Bronchial epithelial cell (primary cell): ENCODE results near the gene PRKCE. TPM values are rescaled to one million over a fixed set of nuclear protein-coding genes. Genes with fewer than 3 reads are reported as not detected.

ENCODE experiments used
- DNase-seq: peaks from one replicate; pipeline ENCODE4 v3.0.0-alpha.2; 2010; ENCODE audit warnings: low read depth
- FAIRE-seq: peaks from 2 replicates; lab custom pipeline; 2011; peaks lifted over from hg19 to GRCh38; lab: Jason Lieb, UNC
- H3K27me3 ChIP-seq: 2 replicates; pipeline ENCODE4 v1.5.1; 2011; ENCODE audit warnings: low read length; ENCODE audit not compliant: control insufficient read depth, insufficient read depth
- H3K36me3 ChIP-seq: 2 replicates; pipeline ENCODE4 v1.5.1; 2011; ENCODE audit warnings: low read length; ENCODE audit not compliant: control insufficient read depth, insufficient read depth
- H3K4me3 ChIP-seq: 2 replicates; pipeline ENCODE4 v1.5.1; 2011; ENCODE audit warnings: mild to moderate bottlenecking, low read depth, low read length, control low read depth
- total RNA-seq: library from RNA; depleted of rRNA; stranded (reverse); fragments of >200 nt; gene quantifications from 2 replicates; pipeline ENCODE4 v1.2.1, GENCODE V29; 2014
- TF ChIP-seq, protein P1 (sequence below): IDR thresholded peaks from 2 replicates; pipeline ENCODE4 v1.5.1; 2011; ENCODE audit warnings: mild to moderate bottlenecking, moderate library complexity, low read length, control low read depth, inconsistent platforms; ENCODE audit not compliant: insufficient read depth, severe bottlenecking

The PRKCE gene
- total RNA-seq, 1 donor from 2014 or later: 6.3 TPM

DNA sequence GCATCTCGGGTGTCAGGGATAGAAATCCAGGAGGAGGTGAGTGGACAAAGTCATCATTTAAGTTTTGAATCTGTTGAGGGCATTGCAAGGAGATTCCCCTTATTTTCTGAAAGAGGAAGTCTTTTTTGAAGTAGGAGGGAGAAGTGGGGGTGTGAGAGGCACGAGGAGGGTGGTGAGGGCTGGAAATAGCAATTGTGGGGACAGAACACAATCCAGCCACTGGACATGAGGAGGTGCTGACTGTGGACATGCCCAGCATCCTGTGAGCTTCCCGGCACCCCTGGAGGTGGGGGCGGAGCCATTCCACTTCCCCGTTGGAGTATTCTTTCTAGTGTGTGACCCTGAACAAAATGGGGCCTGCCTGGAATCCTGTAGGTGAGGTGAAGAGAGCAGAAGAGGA lies 335.0 kb downstream of the PRKCE start:
- FAIRE-seq (no peak), DNase-seq (no peak)

DNA sequence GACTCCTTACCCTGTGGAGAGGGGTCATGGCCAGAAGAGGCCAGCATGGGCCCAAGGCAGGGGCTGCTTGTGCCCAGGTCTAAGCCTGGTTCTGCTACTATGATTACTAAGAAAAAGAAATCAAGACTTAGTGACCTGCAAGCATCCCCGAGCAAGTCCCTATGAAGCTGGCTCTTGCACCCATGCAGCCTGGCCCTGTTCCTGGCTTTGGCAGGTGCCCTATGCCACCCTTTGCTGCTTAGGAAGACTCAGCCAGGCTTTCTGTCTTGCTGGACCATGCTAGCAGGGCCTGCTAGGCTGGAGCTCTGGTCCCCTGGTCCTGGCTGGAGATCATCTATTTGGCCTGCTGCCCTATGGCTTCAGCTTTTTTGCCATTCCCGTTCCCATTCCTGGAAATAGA lies 336.4 kb downstream of the PRKCE start:
- no peak overlapping the region for H3K4me3 ChIP-seq
- TF ChIP-seq, protein P1, sequence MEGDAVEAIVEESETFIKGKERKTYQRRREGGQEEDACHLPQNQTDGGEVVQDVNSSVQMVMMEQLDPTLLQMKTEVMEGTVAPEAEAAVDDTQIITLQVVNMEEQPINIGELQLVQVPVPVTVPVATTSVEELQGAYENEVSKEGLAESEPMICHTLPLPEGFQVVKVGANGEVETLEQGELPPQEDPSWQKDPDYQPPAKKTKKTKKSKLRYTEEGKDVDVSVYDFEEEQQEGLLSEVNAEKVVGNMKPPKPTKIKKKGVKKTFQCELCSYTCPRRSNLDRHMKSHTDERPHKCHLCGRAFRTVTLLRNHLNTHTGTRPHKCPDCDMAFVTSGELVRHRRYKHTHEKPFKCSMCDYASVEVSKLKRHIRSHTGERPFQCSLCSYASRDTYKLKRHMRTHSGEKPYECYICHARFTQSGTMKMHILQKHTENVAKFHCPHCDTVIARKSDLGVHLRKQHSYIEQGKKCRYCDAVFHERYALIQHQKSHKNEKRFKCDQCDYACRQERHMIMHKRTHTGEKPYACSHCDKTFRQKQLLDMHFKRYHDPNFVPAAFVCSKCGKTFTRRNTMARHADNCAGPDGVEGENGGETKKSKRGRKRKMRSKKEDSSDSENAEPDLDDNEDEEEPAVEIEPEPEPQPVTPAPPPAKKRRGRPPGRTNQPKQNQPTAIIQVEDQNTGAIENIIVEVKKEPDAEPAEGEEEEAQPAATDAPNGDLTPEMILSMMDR: no peak
- peaks cover 1% of the 10 kb centered on the region for H3K36me3 ChIP-seq
- DNase-seq (no peak), FAIRE-seq (no peak)
- no peaks in the 10 kb centered on the region for H3K27me3 ChIP-seq

More for the DNA sequence above, 335.0 kb downstream of the PRKCE start:
- Histone ChIP-seq H3K4me3 (no peak overlapping the region), H3K36me3 (peaks cover 1% of the 10 kb centered on the region), H3K27me3 (no peaks in the 10 kb centered on the region)
- TF ChIP-seq, protein P1: no peak

DNA sequence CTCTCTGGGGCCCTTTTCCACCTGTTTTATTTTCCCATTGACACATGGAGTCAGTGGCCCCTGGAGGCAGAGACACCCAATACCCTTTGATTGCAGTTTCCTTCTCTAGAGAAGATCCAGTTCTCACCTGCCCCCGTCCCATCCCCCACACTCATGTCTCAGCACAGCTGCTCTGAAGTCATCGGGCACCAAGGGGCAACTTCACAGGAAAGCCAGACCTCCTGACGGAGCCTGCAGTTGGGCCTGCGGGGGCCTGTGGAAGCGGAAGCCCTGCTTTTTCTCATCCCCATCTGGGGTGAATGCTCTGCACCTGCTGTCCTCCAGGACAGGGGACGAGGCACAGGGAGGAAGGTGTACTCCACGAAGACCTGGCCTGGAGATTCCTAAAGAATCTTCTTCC lies 337.4 kb downstream of the PRKCE start:
- DNase-seq (no peak), FAIRE-seq (no peak)
- Histone ChIP-seq H3K27me3 (no peaks in the 10 kb centered on the region), H3K4me3 (no peak overlapping the region), H3K36me3 (peaks cover 1% of the 10 kb centered on the region)
- TF ChIP-seq, protein P1: no peak

DNA sequence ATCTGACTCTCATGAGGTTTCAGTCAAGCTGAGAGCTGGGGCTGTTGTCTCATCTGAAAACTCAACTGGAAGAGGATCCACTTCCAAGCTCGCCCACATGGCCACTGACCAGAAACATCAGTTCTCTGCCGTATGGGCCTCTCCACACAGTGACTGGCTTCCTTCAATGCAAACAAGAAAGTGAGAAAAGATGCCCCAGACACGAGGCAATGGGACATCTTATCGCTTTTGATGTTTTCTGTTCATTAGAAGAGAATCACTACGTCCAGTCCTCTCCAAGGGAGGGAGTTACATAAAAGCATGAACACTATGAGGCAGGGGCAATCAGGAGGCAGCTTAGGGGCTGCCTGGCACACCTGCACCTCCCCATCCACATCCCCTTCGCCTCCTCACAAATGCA lies 338.7 kb downstream of the PRKCE start:
- no peak for FAIRE-seq
- Histone ChIP-seq H3K36me3 (peaks cover 1% of the 10 kb centered on the region), H3K4me3 (no peak overlapping the region), H3K27me3 (no peaks in the 10 kb centered on the region)
- TF ChIP-seq, protein P1: no peak
- DNase-seq: no peak

DNA sequence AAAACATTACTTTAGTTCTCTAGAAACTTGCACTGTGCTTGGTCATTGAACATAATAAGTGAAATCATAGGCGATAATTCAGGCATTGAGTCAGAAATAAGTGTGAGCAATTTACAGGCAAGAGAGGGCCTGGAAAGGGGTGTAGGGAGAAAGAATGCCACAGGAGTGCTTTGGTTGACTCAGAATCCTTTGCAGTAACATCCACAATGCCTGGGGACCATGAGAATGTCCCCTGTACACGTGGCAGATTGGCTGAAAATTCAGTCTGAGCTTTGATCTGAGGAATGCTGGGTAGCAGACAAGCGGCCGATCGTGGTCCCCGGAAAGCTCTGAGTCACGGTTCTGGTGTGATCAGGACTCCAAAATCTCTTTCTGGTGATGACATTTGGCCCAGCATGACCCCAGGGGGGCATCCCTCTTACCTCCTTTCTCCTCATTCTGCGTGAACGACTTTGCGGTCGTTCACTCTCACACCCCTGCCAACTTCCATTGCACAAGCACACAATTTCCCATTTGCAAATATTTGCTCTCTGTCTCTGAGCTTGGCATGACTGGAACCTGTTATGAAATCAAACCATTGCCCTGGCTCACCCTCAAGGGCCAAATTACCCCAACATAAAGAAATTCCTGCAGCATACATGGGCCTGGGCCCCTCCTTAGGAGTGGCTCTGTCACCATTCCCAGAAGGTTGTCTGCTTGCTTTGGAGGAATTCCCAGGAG lies 340.7 kb downstream of the PRKCE start:
- FAIRE-seq: no peak
- TF ChIP-seq, protein P1: no peak
- no peaks in the 10 kb centered on the region for H3K27me3 ChIP-seq
- no peak overlapping the region for H3K4me3 ChIP-seq
- peak; percentile 92 for DNase-seq
- H3K36me3 ChIP-seq: peaks cover 1% of the 10 kb centered on the region
